GM18873 (cell line): ENCODE data around the gene ATP6V1B1.

Source experiments
- ATAC-seq: cut with Tn5 transposase; IDR thresholded peaks from one replicate; pipeline ENCODE4 v1.9.1; 2021; ENCODE audit warnings: mild to moderate bottlenecking, moderate library complexity, moderate number of reproducible peaks; ENCODE audit not compliant: unreplicated experiment, low FRiP score

Gene ATP6V1B1

DNA sequence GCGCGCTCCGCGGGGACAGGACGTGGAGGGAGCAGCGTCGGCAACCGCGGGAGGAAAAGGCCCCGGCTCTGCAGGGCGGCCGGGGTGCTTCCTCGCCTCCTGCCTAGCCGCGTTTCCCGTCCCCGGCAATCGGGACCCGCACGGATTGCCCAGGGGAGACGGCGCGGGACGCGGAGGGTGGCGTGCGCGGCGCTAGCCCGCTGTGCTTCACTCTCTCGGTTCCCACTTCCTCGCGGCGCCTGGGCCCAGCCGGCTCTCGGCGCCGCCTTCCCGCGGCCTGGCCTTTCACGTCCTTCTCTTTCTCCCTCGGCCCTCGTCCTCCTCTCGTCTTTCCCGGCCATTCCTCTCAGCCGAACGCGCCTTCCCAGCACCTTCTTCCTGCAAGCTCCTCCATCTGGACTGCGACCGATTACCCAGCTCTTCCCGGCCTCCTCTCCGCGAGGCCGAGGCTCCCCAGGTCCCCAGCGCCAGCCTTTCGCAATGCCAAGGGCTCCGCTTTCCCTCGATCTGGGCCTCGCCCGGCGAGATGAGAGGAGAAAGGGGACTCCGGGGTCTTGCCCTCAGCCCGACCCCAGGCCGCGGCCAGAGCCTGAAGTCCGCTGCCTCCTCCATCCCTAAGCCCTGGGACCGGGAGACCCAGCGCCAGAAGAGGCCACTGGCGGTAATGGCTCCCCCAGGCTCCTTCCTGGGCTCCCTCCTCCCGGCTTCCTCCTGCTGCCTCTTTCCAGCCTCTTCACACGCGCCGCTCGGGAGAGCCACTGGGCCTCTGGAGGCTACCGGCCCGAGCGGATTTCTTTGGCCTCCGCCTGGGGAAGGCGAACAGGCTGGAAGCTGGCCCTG is 34.3 kb upstream of the ATP6V1B1 start:
- no peak for ATAC-seq

DNA sequence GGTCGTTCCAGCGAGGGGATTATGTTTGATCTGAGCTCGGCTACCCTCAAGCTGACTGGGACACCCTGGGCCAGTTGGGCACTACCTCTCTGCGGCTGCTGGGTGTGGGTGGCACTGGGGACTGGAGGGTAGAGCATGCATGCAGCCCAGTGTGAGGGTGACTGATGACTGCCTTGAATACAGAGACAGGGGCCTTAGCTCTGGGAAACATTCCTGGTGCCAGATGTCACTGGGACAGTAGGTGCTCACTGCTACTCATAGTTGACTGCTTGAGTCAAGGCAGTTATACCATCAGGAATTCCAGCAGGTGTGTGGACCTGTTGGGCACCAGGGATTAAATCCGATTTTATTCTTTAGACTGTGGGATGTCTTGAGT is 33.6 kb upstream of the ATP6V1B1 start:
- ATAC-seq, result no peak

DNA sequence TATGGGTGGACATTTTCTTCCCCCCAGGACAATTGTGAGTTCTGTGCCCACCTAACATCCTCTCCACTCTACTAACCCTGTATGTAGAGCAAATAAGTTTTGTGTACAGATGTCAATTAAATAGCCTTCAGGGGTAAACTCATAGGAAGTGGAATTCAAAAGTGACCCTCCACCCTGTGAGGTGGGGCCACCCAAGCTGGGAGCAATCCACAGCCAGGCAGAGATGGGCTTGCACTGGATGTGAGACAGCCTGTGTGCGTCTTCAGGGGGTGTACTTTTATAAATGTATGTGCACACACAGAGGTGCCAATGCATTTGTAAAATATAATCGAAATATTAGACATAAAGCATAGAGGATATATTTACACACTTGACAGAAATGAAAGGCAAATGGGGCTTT is 33.1 kb upstream of the ATP6V1B1 start:
- ATAC-seq, result no peak

DNA sequence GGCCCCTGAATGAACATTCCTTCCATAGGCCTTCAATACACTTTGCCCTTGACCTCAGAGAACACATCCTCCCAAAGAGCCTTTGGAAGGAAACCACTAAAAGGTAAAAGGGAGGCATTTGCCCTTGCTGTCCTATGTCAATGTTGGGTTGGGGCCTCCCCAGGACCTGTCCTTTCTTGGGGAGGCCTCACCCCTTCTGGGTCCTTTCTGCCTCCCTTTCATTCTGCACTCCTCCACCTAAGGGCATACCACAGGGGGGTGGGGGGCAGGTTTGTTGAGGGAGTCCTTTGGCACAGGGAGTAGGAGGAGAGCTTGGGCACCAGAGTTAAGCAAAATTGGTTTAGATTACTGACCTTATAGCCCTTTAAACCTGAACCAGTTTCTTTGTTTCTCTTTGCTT is 32.5 kb upstream of the ATP6V1B1 start:
- ATAC-seq, result no peak

DNA sequence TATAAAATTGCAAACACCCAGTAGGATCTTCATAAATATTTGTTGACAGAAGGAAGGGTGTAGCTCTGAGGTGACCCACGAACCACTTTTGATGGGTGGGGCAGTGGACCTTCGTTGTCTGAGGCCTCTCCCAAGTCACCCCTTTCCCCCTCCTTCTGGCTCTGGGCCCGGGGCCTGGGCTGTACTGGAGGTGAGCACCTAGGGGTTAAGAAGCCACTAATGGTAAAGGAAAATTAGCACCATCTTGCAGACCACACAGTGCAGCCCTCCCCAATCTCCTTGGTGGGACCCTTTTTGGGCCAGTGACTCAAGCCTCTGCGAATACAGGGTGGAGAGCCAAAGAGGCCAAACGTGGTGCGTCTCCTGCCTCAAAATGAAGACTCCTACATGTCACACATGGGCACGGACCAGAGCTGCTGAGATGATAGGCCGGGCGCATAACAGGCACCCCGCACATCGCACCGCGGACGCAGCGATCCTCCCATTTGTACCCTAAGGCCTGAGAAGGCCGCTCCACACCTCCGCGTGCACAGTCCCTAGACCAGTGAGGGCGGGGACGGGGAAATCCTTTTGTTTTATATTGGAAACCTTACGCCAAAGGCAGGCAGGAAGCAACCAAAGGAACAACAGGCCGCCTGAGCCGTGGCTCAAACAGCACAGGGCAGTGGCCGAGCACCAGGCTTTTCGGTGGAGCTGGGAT is 31.9 kb upstream of the ATP6V1B1 start:
- ATAC-seq, result no peak

DNA sequence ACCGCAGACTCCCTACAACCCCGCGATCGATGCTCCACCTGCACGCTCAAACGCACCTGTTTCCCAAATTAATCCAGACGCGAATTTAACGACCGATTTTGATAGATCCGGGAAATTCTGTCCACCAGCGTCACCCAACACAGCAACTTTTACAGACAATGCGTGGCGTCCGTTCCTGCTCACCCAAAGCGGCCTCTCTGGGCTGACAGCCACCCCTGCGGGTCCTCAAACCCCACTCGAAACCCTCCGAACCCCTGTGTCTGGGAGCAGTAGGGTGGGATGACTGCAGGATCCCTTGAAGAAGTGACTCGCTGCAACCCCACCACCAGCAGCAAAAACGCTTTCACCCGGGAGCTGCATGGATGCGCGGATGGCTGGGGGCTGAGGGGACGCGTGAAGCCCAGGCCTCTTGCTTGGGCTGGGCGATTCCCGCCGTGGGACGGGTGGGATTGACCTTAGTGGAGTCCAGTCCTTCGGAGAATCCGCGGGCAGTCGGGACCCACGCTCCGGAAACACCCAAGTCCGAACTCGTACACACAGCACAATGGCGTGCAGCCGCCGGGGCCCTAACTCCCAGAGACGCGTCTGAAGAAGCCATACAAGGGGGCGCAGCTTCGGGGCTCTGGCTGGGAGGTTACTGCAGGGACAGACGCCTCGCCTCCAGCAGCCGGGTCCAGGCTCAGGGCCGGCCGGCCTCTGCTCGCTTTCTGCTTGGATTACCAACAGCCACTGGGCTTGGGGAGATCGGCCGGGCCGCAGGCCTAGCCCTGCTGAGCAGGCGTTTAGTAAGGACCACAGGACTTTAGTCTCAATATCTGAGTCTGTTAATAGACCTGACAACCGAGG is 31.1 kb upstream of the ATP6V1B1 start:
- no peak for ATAC-seq

DNA sequence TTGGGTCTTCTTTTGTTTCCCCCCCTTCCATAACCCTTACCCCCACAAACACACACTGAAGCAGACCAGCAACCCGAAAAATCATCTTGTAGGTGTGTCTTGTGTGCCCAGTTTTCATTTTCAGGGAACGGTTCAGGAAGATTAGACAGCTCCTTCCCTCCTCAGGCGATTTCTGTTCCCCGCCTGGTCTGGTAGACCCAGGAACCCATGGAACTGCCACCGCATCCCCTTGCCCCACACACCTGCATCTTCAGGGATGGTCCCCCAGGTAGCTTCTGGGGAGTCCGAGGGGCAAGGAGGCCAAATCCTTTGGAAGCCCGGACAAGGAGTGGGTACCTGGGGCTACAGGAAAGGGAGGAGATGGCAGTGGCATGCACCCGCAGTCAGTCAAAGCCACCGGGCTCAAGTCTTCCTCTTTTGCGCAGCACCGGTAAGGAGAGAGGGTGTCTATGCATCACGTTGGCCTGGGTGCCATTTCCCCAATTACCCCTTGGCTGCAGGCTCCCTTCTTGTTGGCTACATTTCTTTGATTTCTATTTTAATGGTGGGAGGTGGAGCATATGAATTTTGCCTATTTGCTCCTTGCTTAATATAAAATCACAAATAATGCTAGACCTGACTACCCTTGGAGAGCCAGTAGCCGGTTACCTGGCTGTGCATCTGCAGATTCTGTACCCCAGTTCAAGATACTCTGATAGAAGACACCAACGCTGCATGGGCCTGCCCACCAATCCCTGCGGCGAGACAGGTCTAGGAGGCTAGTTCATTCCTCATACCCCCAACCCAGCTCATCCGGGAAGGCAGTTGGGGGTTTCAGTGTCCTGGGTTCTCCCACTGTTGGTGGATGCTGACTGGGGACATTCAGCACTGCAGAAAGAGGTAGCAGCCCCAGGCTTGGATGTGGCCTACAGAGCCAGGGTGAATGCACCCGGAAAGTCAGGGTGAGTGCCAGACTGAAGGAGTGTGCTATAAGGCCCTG is 30.0 kb upstream of the ATP6V1B1 start:
- no peak for ATAC-seq

DNA sequence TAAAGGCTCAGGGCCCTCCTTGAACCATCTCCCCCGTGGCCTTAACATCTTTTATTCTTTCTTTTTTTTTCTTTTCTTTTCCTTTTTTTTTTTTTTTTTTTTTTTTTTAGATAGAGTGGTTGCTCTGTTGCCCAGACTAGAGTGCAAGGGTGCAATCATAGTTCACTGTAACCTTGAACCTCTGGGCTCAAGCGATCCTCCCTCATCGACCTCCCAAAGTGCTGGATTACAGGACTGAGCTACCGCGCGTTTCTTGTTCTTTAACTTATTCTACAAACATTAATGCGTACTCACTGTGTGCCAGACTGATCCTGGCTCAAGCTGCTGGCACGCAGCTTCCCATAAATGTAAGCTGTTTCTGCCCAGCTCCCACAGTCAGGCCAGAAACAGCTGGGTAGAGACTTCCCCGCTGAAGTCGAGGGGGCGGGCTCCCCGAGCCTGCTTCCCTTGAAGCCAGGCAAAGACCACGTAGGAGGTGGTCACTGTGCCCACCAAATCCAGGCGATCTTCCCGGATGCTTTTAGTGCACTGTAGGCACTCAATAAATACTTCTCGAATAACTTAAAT is 29.2 kb upstream of the ATP6V1B1 start:
- ATAC-seq, result no peak

DNA sequence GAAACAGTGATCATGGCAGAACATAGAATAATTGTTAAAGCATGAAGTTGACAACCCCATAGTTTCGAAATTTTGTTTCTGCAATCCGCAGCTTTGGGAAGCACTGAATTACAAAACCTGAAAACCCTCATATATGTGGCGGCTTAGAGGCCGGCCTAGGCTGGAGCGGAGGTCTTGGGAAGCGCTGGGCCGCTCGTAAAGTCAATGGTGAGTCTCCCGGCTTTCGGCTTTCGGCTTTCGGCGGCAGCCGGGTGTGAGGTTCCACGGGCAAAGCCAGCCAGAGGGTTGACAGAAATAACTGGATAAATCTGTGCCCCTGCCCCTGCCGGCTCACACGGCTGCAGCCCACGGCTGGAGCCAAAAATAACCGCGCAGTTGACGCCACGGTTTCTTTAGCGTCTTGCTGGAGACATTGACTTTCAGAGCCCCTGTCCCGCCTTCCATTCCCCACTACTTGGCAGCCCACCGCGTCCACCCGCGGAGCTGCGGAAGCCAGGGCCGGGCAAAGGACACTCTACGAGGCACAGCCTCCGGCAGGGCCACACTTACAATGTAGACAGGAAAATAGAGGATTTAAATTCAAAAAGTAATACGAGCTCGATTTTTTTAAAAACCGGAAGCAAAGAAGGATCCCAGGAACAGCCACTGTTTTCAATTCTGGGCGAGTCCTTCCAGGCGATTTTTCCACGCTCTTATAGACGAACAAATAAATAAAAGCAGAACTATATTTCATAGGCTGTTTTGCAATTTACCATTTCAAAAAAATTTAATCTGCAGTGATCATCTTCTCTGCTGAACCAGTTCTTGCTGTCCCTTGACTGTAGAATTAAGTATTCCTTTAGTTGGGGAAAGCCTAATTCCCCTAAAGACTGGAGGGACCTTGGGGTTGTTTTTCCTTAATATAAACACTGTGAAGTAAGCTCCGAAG is 28.3 kb upstream of the ATP6V1B1 start:
- ATAC-seq, result no peak

DNA sequence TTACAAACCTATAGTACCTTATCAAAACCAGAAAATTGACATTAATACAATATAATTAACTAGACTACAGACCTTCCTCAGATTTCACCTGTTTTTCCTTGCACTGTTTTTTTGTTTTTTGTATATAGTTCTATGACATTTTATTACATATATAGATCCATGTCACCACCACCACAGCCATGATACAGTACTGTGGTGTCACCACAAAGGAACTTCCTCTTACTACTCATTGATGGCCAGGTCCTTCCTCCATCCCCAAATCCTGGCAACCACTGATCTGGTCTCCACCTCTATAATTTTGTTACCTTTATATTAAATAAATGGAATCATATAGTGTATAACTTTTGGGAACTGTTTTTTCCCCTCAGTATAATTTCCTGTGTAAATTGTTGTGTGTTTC is 19.4 kb upstream of the ATP6V1B1 start:
- ATAC-seq, result no peak

DNA sequence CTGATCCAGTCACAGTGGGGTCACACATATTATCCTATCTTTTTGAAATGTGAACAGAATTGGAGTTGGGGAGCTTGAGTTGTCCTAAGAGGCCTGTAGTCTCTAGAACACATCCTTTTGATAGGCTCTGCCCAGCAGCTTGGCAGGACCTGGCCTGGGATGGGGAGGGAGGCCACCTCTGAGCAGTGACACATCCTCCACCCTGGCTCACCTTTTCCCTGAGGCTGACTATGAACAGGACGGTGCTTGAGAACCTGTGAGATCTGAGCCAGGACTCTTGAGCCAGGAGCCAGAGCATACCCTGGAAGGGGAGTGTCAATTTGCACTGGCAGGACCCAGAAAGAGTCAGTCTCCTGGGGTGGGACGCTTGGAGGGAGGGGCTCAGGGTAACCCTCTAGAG is 17.7 kb upstream of the ATP6V1B1 start:
- ATAC-seq, result no peak

DNA sequence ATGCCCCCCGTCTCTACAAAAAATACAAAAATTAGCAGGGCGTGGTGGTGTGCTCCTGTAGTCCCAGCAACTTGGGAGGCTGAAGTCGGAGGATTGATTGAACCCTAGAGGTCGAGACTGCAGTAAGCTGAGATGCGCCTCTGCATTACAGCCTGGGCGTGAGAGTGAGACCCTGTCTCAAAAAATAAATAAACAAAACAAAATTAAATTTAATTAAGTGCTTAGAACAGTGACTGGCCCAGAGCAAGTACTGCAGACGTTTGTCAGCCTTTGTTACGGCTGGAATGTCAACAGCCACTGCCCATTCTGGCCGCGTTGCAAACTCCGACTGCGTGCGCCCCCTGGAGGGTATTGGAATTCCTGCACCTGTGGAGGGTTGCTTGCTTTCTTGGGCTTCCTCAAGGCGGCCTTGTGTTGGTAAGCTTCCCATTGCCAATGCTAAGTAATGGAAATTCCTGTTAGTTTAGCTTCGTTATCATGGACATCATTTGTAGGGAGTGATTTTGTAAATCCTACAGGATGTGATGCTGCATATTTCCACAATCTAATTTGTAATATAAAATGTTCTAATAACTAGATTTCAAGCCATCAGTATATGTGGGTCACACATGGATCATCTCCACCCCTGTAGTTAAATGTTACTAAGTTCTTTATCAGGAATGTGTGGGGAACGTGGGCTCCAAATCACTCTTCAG is 15.9 kb upstream of the ATP6V1B1 start:
- ATAC-seq, result no peak

DNA sequence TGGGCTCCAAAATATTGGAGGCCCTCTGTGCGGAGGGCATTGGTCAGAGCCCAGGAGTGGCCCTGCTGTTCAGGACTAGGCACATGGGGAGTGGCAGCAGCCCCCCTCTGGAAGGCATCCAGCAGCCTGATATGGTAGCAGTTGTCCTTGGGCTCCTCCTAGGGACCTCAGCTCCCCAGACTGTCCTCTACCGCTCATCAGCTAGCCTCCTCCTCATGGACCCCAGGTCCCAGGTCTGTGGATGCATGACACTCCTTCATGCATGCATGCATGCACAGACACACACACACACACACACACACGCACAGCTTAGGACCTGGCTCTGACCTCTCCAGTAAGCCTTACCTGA is 15.4 kb upstream of the ATP6V1B1 start:
- no peak for ATAC-seq

DNA sequence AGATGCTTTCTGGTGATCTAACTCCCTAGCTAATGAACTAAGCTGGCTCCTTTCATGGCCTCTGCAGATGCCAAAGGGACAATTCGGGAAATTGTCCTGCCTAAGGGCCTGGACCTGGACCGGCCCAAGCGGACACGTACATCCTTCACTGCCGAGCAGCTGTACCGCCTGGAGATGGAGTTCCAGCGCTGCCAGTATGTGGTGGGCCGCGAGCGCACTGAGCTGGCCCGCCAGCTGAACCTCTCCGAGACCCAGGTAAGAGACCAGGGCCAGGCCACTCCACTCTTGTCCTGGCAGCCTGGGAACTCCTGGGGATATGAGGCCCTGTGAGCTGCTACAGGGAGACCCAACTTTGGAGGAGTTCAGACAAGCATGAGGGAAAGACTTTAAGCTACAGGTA is 14.7 kb upstream of the ATP6V1B1 start:
- ATAC-seq, result no peak

DNA sequence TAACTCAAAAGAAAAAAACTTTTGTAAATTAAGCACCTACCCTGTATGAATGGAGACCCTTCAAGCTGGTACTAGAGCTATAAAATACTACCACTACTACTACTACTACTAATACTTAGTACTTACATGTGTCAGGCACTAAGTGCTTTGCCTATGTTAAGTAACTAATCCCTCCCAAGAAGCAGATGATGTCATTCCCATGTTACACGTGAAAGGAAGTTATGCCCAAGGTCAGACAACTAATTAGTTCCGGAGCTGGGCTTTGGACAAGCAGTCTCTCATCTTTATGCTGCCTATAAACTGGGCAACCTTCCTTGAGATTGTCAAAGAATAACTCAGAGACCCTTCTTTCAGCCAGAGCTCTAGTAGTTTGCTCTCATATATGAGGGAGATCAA is 13.9 kb upstream of the ATP6V1B1 start:
- no peak for ATAC-seq

DNA sequence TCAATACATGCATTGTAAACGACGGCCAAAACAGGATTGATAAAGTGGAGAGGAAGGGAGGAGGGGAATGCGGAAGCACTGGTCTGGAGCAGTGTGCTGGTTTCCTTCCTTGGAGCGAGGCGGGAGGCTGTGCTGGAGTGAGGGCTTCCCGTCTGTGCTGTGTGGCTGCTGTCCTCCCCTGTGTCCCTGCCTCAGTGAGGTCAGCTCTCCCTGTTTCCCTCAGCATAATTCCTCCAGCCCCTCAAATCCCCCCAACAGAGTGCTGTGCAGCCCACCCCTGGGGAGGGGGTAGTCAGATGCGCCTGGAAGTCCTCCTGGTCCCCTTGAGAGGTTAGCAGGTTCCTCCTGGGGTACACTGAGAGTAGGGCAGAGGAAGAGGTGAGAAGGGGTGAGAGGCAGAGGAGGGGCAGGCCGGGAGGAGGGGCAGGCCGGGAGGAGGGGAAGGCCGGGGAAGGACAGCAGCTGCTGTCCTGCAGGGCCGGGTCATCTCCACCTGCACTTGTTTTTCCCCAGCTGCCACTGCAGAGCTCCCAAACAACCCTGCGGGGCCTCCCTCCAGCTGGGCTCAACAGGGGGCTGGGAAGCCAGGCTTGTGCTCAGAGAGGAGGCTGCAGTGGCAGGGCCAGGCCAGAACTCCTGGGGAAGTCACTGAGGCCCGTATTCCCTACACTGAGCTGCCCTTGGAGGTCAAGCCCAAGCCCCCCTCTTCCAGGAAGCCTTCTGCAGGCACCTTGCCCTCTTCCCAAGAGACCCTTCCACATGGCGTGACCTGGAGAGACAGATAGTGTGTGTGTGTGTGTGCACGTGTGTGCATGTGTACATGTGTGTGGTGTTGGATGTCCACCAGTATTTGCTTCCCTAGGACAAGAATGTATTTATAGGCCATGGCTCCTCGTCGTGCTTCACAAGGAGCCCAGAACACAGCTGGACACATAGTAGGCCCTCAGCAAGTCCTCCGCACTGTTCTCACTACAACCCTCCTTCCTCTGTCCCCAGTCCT is 13.2 kb upstream of the ATP6V1B1 start:
- ATAC-seq, result no peak
